ENCODE measurements around the gene ACBD4. TPM values are rescaled to one million over a fixed set of nuclear protein-coding genes. Genes with fewer than 3 reads are reported as not detected.

ACBD4 gene
- total and polyA plus RNA-seq, 11 donors, result 3.3 to 9.8 (median 6.3) TPM

DNA sequence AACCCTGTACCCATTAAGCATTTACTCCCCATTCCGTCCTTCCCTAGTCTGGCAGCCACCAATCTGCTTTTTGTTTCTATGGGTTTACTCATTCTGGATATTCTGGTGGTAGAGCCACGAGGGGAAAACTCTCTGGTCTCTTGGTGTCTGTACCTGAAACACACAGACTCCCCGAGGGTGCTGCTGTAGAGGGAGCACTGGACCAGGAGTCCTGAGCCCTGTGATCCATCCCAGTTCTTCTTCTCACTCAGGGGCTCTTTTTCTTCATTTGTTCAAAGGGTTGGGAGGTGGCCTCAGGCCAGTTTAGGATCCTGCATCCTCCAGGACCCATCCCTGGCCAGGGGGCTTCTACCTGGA, 40.2 kb downstream of the ACBD4 start:
- H3K4me1 ChIP-seq, result peaks cover 0 to 30% (median 23%) of the 10 kb centered on the region in 12 donors
- intact Hi-C loops (cut with DNase I), result no loop called here
- WGBS, 4 donors, result 76 to 90% (median 86%) methylated on average over 3 of the region's 3 CpGs
- peak overlapping the region in 1 of 12 donors; percentile 39 for H3K27ac ChIP-seq
- no peaks in the 10 kb centered on the region for H3K27me3 ChIP-seq
- H3K4me3 ChIP-seq, result no peak overlapping the region
- TF ChIP-seq POLR2A (IDR thresholded peaks at IDR 0.05), result no peak
- TF ChIP-seq, protein P1, sequence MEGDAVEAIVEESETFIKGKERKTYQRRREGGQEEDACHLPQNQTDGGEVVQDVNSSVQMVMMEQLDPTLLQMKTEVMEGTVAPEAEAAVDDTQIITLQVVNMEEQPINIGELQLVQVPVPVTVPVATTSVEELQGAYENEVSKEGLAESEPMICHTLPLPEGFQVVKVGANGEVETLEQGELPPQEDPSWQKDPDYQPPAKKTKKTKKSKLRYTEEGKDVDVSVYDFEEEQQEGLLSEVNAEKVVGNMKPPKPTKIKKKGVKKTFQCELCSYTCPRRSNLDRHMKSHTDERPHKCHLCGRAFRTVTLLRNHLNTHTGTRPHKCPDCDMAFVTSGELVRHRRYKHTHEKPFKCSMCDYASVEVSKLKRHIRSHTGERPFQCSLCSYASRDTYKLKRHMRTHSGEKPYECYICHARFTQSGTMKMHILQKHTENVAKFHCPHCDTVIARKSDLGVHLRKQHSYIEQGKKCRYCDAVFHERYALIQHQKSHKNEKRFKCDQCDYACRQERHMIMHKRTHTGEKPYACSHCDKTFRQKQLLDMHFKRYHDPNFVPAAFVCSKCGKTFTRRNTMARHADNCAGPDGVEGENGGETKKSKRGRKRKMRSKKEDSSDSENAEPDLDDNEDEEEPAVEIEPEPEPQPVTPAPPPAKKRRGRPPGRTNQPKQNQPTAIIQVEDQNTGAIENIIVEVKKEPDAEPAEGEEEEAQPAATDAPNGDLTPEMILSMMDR (IDR thresholded peaks at IDR 0.05), result no peak
- DNase-seq (no peak), ATAC-seq (no peak)
- no peaks in the 10 kb centered on the region for H3K9me3 ChIP-seq
- no peaks in the 10 kb centered on the region for H3K36me3 ChIP-seq

DNA sequence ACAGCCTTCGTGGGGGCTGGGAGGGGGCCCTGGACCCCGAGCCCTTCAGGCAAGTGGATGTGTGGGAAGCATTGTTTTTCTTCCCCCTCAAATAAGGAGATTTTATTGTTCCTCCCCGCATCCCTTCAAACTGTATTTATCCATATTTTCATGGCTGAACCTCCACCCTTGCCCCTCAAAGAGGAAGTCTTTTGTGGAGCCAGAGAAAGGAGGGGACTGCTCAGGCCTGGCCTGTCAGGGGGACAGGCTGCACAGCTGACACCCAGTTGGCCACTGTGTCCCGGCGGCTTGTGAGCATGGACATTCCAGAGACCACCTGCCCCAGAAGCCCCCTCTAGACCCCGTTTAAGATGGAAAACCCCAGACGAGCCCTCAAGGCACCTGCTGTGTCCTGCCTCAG, 42.1 kb downstream of the ACBD4 start:
- H3K4me1 ChIP-seq, result peaks cover 0 to 13% (median 7%) of the 10 kb centered on the region in 12 donors
- no peak overlapping the region for H3K4me3 ChIP-seq
- H3K27ac ChIP-seq, result no peak overlapping the region
- no peak for TF ChIP-seq POLR2A (IDR thresholded peaks at IDR 0.05)
- TF ChIP-seq, protein P1 (IDR thresholded peaks at IDR 0.05), result no peak
- H3K9me3 ChIP-seq, result no peaks in the 10 kb centered on the region
- intact Hi-C loops (cut with DNase I), result no loop called here
- WGBS, 4 donors, result 80 to 88% (median 86%) methylated on average over 7 of the region's 7 CpGs
- no peak for ATAC-seq
- no peak for DNase-seq
- H3K27me3 ChIP-seq, result no peaks in the 10 kb centered on the region
- H3K36me3 ChIP-seq, result no peaks in the 10 kb centered on the region

DNA sequence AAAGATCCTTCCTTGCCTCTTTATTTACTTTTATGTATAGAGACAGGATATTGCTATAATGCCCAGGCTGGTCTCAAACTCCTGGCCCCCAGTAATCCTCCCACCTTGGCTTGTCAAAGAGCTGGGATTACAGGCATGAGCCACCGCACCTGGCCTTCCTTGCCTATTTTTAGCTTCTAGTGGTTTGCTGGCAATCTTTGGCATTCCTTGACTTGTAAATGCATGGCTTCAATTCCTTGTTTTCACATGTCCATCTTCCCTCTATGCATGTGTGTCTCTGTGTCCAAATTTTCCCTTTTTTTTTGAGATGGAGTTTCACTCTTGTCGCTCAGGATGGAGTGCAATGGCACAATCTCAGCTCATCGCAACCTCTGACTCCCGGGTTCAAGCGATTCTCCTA, 48.7 kb downstream of the ACBD4 start:
- intact Hi-C loops (cut with DNase I), result no loop called here
- 89 to 94% (median 92%) methylated on average over 5 of the region's 5 CpGs for WGBS, 4 donors
- Histone ChIP-seq H3K4me3 (no peak overlapping the region), H3K27me3 (no peaks in the 10 kb centered on the region), H3K36me3 (no peaks in the 10 kb centered on the region), H3K9me3 (no peaks in the 10 kb centered on the region), H3K27ac (no peak overlapping the region), H3K4me1 (no peaks in the 10 kb centered on the region)
- DNase-seq, result no peak
- TF ChIP-seq, protein P1 (IDR thresholded peaks at IDR 0.05), result no peak
- no peak for TF ChIP-seq POLR2A (IDR thresholded peaks at IDR 0.05)
- ATAC-seq, result no peak

DNA sequence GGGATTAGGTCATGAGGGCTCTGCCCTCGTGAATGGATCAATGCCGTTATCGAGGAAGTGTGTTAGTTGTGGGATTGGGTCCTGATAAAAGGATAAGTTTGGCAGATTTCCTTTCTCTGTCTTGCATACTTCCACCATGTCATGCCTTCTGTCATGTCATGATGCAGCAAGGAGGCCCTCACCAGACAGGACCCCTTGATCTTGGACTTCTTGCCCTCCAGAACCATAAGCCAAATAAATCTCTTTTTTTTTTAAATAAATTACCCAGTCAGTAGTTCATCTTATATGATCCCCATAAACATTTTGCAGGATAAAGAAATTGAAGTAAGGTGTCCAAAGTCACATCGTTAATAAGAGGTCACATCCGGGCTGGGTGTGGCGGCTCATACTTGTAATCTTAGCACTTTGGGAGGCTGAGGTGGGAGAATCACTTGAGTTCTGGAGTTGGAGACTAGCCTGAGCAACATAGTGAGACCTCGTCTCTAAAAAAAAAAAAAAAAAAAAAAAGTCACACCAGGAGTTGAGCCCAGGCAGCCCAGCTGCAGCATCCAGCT, 51.4 kb downstream of the ACBD4 start:
- no peaks in the 10 kb centered on the region for H3K27me3 ChIP-seq
- TF ChIP-seq, protein P1 (IDR thresholded peaks at IDR 0.05), result no peak
- TF ChIP-seq POLR2A (IDR thresholded peaks at IDR 0.05), result no peak
- no peaks in the 10 kb centered on the region for H3K9me3 ChIP-seq
- DNase-seq (no peak), ATAC-seq (no peak)
- intact Hi-C loops (cut with DNase I), result no loop called here
- WGBS, 4 donors, result 67 to 71% (median 69%) methylated on average over 7 of the region's 7 CpGs
- H3K4me3 ChIP-seq, result no peak overlapping the region
- no peak overlapping the region for H3K27ac ChIP-seq
- H3K36me3 ChIP-seq, result no peaks in the 10 kb centered on the region
- H3K4me1 ChIP-seq, result no peaks in the 10 kb centered on the region
